Dedifferentiated amniotic fluid mesenchymal stem cell (primary cell): ENCODE results near the gene HOMER2.
"Not testable (repeated sequence)": the region's sequence is repeated elsewhere in the genome, so short reads cannot be mapped to it uniquely, and the experiment has no call there.

ENCODE experiments used
- DNase-seq: peaks from one replicate; pipeline ENCODE4 v3.0.0-alpha.2; 2016; ENCODE audit errors: extremely low spot score

The HOMER2 gene

DNA sequence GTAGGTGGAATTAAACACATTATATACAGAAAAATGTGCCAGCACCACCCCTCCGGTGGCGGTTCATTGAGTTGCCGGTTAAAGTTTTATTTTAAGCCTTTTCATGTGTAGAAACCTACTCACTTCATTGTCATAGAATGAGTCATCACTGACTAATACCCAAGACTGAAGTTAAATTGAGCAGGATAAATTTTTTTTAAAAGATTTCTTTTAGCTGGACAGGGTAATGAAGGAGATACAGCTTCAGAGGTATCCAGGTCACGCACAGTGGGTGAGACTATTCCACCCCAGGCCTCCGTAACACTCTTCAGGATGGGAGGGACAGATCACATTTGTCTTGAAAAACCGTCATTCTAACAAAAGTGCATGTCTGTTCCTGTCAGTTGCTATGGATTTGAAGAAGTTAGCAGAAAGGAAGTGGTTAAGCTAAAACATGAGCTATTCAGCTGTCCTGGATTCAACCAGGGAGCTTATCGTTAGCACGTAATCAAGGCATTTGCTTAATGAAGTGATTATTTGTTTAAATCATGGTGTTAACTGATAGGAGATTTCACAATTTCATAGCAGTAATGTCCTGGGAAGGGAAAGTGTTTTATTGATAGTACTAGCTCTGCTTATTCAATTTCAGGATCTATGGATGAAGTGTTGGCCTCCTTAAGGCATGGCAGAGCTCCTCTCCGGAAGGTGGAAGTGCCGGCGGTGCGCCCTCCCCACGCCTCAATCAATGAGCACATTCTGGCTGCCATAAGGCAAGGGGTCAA is 119.7 kb downstream of the HOMER2 start:
- peak; percentile 80 for DNase-seq

DNA sequence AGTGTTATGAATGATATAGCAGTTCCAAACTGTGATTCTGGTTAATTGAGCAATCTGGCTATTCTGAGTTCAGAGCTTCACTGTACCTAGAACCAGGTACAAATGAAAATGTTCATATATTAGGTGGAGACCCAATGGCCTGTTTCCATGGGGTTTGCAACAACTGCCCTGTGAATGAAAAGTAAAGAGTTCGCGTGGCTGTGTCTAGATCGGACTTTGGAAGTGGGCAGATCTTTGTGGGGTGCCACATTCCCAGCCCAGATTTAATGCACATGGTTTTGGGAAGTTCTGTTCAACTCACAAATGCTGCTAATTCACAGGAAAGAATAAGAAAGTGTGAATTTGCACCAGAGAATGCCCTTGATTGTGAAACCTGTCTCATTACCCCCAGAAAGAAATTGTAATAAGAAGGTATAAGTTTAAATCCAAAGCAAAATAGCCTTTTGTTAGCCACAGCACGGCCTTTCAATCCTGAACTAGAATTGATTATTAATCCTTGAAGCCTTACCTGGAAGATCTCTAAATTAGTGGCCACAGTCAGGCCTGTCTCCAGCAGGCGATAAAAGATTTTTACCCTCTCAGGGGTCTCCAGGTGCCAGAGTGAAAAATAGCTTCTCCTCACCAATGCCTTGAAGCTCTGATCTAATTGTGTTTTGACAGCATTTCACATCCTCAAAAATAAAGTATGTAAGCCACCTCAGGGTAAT is 120.5 kb downstream of the HOMER2 start:
- DNase-seq, result no peak

DNA sequence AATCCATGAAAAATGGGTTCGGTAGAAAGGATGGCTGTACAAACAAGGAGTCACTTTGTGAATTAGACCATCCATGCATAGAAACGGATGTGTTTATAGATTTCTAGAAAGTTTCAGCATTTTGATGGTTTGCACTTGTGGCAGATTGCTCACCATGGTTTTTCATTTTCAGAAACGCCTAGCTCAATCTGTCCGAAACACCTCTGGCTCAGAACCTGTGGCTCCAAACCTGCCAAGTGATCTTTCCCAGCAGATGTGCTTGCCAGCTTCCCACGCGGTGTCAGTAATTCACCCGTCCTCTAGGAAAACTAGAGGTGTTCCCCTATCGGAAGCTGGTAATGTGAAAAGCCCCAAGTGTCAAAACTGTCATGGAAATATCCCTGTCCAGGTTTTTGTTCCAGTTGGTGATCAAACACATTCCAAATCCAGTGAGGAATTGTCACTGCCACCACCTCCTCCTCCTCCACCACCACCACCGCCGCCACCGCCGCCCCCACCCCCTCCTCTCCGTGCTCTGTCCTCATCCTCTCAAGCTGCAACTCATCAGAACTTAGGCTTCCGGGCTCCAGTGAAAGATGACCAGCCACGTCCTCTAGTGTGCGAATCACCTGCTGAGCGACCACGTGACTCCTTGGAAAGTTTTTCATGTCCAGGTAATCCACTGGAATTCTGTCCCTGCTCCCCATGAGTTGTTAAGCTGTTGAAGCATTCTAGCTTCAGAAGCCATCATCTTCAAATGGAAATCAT is 121.9 kb downstream of the HOMER2 start:
- no peak for DNase-seq

DNA sequence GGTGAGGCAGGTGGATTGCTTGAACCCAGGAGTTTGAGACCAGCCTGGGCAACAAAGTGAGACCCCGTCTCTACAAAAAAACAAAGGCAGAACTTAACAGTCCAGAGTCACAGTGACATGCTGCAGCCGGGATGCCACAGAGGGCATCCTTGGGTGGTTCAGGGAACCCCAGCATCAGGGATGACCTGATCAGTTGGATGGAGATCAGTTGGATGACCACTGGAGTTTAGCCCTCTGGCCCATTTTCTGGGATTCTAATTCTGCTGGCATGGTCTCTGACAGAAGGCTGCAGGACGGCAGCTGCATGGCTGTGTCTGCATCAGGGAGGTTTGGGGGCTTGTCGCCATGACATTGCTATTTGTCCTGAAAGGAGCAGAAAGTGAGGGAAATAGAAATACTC is 123.3 kb downstream of the HOMER2 start:
- no peak for DNase-seq

DNA sequence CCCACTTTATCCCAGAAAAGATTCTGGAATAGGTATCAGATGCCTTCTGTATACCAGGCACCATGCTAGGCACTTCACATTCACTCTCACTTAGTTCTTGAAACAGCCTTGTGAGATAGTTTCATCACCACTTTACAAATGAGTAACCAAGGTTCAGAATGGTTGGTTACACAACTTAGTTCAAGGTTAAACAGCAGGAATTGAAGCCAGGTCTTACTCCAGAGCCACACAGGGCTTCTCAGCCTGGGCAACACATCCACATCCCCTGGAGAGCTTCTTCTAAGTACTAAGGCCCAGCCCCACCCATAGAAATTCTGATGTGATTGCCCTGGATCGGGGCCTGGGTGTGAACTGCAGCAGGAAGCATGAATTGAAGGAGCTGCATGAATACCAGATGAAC is 124.4 kb downstream of the HOMER2 start:
- DNase-seq, result no peak

DNA sequence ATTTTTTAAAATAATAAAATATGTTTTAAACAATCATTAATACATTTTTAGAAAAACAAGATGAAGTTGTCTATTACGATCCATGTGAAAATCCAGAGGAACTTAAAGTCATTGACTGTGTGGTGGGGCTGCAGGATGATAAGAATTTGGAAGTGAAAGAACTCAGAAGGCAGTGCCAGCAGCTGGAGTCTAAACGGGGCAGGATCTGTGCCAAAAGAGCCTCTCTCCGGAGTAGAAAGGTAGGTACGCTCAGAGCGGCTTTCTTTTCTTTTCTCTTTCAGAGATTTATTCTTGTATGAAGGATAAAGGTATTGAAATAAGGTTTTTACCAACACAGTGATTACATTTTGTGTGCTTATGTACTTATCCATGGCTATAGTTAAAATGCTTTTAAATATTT is 129.5 kb downstream of the HOMER2 start:
- DNase-seq, result no peak

DNA sequence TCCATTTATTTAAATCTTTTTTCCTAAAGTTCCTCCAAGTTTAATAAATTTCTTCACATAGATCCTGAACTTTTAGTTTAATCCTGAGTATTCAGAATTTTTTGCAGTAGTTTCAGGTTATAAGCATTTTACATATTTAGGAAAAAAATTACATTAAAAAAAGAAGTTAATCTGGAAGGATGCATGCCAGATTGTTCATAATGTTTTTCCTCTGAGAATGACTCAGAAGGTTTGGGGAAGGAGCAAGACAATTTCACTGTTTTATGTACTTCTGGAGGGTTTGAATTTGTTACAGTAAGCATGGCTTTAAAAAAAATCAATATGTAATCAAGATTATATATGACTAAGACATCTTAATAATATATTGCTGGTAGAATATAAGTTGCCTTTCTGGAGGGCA is 130.7 kb downstream of the HOMER2 start:
- not testable (repeated sequence) for DNase-seq

DNA sequence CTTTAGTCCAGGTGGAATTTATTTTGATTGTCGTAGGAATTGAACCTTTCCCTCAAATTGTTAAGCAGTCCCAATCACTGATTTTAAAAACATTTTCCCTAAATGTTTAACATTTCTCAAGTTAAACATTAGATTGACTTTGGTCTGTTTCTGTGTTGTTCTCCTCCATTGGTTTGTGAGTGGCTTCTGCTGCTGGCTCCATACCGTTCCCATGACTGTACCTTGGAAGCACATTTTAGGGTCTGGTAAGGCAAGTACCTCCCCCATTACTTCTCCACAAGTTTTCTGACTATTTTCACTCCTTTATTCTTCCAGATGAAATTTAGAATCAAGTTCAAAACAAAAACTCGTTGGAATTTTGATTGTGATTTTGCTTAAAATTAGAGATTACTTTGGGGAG is 131.1 kb downstream of the HOMER2 start:
- not testable (repeated sequence) for DNase-seq

DNA sequence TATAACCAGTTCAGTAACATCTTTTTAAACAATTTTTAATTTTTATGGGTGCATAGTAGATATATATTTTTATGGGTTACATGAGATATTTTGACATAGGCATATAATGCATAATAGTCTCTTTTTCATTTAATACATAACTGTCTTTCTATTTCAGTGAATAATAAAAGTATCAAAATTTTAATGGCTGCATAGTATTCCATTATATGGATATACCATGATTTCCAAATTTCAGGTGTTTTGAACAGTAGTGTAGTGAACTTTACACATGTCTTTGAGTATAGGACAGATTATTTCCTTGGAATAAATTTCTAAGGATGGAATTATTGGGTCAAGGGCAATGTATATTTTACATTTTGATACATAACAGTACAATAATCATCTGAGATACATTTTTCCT is 132.4 kb downstream of the HOMER2 start:
- no peak for DNase-seq

DNA sequence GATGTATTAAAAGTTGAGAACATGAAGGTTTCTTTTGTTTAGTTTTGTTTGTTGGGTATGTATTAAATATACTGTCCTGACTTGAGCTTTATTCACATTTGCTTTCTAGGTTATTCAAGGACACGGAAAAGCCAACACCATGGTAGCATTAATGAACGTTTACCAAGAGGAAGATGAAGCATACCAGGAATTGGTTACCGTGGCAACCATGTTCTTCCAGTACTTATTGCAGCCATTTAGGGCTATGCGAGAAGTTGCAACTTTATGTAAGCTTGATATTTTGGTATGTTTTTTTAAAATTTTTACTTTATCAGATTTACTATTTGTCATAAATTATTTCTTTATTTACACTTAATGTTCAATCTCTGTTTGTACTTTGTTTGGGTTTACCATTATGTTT is 139.5 kb downstream of the HOMER2 start:
- DNase-seq, result no peak

DNA sequence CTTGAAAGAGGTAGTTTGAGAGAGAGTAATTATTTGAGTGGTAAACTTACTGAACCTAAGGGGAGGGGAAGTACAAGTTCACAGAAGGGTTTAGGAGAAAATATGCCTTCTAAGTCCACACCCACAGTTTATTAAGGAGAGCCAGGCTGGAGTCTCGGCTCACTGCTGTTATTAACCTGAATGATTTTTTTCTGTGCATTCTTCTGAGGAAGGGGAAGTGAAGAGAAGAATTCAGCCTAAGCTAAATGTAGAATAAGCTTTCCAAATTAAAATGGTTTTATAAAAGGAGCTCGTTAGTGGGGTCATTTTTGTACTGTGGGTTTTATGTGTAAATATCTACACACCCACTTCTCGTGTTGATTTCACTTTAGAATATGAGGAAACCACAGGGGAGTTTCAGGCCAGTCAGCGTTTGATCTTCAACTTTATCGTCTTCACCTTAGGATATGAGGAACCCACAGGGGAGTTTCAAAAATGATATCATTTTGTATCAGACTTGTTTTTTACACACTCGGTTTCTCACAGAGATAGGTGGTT is 141.6 kb downstream of the HOMER2 start:
- no peak for DNase-seq

DNA sequence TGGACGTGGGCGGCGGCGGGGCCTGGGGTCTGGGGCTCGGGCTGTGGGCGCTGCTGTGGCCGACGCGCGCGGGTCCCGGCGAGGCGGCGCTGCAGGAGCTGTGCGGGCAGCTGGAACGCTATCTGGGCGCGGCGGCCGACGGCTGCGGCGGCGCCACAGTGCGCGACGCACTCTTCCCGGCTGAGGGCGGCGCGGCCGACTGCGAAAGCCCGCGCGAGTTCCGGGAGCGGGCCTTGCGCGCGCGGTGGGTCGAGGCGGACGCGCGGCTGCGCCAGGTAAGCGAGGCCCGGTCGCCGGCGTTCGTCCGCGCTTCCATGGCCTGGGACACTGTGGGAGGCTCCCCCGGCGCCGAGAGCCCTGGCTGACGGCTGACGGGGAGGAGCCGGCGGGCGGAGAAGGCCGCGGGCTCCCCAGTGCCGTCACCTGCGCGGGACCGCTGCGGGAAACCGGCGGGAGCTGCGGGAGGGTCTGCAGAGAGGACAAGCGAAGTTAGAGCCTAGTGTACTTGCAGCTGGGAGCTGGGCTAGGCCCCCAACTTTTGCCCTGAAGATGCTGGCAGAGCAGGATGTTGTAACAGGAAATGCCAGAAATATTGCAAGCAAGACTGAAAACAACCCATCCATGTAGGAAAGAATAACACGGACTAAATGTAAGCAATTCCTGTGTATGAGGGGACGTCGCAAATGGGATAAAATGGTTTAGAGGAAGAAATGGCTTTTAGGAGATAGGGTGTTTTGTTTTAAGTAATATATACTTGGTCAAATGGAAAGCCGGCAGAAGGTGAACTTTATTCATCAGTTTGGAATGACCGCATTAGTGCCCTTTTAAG is 142.2 kb downstream of the HOMER2 start:
- peak; percentile 55 for DNase-seq

DNA sequence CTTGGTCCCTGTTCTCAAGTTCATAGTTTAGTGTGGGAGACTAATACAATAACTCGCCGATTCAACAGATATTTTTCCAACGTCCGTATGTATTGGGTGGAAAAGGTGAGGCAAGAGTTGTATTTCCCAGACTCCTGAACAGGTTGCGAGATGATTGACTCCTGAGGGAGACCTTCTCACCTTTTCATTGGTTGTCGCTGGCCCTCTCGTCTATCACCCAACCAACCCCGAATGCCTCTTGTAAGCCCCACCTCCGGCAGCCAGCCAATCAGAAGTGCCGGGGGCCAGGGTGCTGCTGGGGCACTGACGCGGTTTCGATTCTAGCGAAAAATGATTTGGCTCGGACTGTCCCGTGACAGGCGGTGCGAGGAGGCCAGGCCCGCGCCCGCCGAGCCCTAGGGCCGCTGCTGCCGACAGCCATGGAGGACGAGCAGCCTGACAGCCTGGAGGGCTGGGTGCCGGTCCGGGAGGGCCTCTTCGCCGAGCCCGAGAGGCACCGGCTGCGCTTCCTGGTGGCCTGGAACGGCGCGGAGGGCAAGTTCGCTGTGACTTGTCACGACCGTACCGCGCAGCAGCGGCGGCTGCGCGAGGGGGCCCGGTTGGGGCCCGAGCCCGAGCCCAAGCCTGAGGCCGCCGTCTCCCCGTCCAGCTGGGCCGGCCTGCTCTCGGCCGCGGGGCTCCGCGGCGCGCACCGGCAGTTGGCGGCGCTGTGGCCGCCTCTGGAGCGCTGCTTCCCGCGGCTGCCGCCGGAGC is 143.0 kb downstream of the HOMER2 start, which contains the start of gene WHAMM:
TSS of gene WHAMM (plus strand) at position 321 of the 753 bp plus-strand sequence. CDS start at position 420, 99 bp downstream.
- DNase-seq, result peak; percentile 99

DNA sequence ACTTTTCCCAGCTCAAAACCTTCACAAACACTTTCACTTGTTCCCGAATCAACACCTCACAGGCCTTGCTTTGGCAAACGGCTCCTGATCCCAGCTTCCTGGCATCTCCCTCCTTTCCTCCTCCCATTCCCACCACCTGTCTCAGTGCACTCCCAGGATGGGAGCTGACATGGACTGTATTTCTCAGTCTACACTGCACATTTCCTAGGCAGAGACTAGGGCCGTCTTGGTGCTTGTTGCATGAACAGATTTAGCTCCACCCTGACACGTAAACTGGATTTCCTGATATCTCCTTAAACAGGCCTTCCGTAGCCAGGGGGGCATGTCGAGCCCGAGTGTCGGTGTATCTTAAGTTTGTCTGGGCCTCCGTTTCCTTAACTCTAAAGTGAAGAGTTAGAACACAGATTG is 143.9 kb downstream of the HOMER2 start:
- no peak for DNase-seq

DNA sequence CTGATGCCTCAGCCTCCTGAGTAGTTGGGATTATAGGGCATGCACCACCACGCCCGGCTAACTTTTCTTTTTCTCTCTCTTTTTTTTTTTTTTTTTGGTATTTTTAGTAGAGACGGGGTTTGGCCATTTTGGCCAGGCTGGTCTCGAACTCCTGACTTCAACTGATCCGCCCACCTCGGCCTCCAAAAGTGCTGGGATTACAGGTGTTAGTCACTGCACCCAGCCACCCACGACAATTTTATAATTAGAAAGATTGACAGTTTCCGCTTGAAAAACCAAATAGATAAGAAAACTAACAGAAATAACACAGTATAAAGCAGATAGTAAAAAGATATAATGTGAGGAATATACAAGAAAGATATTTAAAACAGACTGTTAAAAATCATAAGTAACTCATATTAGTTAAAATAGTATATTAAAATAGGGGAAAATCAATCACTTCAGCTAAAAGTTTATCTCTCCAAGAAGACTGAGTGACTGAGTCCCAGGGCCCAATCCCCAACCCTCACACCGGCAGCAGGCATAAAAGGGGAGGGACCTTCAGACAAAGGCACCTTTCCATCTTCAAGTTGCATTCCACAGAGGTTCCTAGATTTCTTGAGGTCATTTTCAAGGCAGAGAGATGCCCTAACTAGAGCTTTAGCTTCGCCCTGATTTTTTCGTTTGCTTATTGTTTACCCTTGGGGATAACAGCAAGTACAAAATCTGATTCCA is 144.4 kb downstream of the HOMER2 start:
- DNase-seq, result no peak

DNA sequence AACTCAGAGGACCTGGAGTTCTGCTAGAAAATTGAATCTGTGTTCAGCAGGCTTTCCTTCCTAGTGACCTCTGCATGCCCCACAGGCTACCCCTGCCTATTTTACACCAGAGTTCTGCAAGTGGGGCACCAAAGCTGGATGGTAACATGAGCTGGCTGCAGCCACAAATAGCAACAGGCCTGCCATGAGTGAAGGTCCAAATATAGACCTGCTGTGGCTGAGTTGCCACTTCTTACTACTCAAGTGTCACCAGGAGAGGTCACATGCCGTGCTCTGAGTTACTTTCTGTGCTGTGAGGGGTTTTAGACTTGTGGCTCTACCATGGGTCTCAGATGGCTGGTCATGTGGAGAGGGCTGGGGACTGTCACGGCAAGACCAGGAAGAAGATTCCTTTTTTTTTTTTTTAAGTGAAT is 146.5 kb downstream of the HOMER2 start, which contains the start of gene FSD2:
TSS of gene FSD2 (minus strand) at position 76 of the 413 bp plus-strand sequence. CDS start 18,679 bp downstream, outside the sequence.
- no peak for DNase-seq

DNA sequence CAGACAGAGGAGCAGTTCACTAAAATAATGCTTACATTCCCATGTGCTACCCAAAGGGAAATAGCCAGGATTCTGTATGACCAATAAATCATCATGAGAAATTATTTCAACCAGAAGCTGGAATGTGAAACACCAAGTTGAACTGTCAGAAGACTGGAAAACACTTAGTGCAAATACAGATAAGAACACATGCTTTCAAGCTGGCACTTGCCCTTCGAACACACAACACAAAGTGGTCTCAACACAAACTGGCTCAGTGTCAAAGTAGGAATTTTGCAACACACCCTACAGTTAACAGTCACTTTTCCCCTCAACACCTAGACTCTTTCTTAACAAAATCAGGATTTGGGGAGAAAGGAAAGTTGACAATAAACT is 148.0 kb downstream of the HOMER2 start:
- no peak for DNase-seq

DNA sequence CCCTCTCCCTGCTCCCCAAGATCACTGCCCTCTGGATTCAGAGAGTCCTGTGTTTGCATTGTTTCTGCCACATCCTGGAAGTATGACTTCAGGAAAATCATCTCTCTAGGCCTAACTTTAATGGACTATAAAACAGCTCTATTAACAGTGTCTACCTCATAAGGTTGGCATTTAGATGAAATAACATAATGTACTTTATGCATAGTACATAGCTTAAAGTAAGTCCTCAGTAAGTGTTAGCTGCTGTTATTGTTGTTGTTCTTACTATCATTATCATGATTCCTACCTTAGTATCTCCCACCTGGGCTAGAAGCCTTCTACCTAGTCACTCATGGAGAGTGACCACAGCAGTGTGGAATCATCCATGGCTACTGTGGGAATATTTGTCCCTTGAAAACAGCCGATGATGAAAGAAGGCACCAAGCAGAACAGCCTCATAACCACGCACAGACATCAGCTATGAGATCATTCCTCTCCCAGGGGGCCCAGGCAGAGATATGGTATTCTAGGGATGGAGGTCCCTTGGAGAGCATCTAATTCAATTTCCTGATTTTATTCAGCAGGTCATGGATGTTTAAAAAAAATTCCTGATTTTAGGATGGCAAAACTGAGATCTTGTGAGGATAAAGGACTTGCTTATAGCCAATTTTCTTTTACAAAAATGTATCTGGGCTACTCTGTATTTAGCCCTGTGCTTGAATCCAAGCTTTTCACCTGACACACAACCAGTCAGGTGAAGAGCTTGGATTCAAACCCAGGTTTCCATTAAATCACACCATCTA is 148.5 kb downstream of the HOMER2 start:
- DNase-seq, result no peak

DNA sequence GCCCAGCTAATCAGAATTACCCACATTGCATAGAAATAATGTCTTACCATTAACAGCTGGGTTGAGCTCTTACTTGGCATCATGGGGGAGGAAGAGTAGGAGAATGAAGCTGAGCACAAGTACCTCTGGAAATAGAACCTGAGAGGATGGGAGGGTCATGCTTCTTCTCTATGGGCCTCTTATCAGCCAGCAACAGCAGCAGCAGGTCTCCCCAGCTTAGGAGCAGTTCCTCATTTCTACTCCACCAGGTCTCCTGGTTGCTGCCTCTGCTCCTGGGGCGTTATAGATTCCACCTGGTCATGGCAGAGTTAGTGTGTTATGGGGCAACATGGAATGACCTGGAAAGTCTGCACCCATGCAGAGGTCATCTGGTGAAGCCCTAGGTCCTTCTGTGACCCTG is 150.0 kb downstream of the HOMER2 start:
- no peak for DNase-seq
